HCT116 (cell line): ENCODE data around the gene CKM. TPM values are rescaled to one million over a fixed set of nuclear protein-coding genes. Genes with fewer than 3 reads are reported as not detected.

Experiments used
- ATAC-seq: fragments of 200-7000 bp; cut with Tn5 transposase; 2 replicates; pipeline ENCODE4 v1.9.1; 2020; ENCODE audit warnings: mild to moderate bottlenecking, moderate library complexity
- BruUV-seq: library from RNA; stranded (reverse); fragments of 400-500 nt; replicated peaks from 2 replicates; lab custom pipeline; 2021; lab: Mats Ljungman, UMichigan
- CTCF ChIA-PET: fragments of 300-600 bp; sonication (Branson Sonifier 250); formaldehyde crosslinking; loops from one replicate; lab custom pipeline; 2021; ENCODE audit warnings: antibody characterized with exemption; lab: Charles Lee
- POLR2A ChIA-PET: fragments of 300-600, 350-600 bp; sonication (Branson Sonifier 250); formaldehyde crosslinking; loops from one replicate; lab custom pipeline; 2021; ENCODE audit warnings: antibody characterized with exemption; lab: Charles Lee
- RAD21 ChIA-PET, 2 experiments: fragments of 300-600 bp; sonication (Branson Sonifier 250); formaldehyde crosslinking; loops; one replicate each; lab custom pipeline; 2023; ENCODE audit warnings: low total read pairs in 2 of 2; ENCODE audit not compliant: uncharacterized antibody in 2 of 2, unreplicated experiment in 2 of 2, low non-redundant PET in 1 of 2; lab: Charles Lee
- DNase-seq: peaks from one replicate; pipeline ENCODE4 v3.0.0-alpha.2; 2010; ENCODE audit warnings: low read depth, low spot score
- H2AFZ ChIP-seq: fragments of 200-600 bp; shearing (Covaris generic), sonication (generic); 2 replicates; pipeline ENCODE4 v1.6.1; 2017; ENCODE audit warnings: low read depth, mixed run types, mixed read lengths, antibody characterized with exemption, low read length; ENCODE audit not compliant: poor library complexity, severe bottlenecking
- H3K27ac ChIP-seq: 2 replicates; pipeline ENCODE4 v1.5.1; 2012; ENCODE audit warnings: low read depth, low read length
- H3K27me3 ChIP-seq: fragments of 200-600 bp; sonication (generic); 2 replicates; pipeline ENCODE4 v1.6.1; 2016; ENCODE audit warnings: mixed run types, low read length, mixed read lengths; ENCODE audit not compliant: insufficient read depth
- H3K36me3 ChIP-seq, 2 experiments: fragments of 200-500 bp in 1 of 2; fragments of 200-600 bp in 1 of 2; sonication (Bioruptor generic) in 1 of 2; sonication (generic) in 1 of 2; 2 replicates each; pipeline versions ENCODE4 v1.5.1 to v1.6.1; 2014 to 2016; ENCODE audit warnings: low read length in 2 of 2, inconsistent platforms in 1 of 2, mixed read lengths in 1 of 2, mixed run types in 1 of 2; ENCODE audit not compliant: insufficient read depth in 2 of 2, control insufficient read depth in 1 of 2
- H3K4me1 ChIP-seq, 2 experiments: fragments of 200-600 bp in 1 of 2; sonication (generic) in 1 of 2; 2 replicates each; pipeline versions ENCODE4 v1.5.1 to v1.6.1; 2012 to 2017; ENCODE audit warnings: low read length in 2 of 2, inconsistent platforms in 1 of 2, mild to moderate bottlenecking in 1 of 2, mixed read lengths in 1 of 2, mixed run types in 1 of 2, moderate library complexity in 1 of 2; ENCODE audit not compliant: insufficient read depth in 2 of 2, control insufficient read depth in 1 of 2
- H3K4me2 ChIP-seq: fragments of 200-600 bp; sonication (generic); 2 replicates; pipeline ENCODE4 v1.6.1; 2017; ENCODE audit warnings: mixed run types, low read length, mixed read lengths
- H3K4me3 ChIP-seq, 2 experiments: fragments of 200-600 bp in 1 of 2; sonication (generic) in 1 of 2; replicated peaks in 1 of 2; 2 replicates each; pipeline ENCODE4 v1.5.1; 2011 to 2016; ENCODE audit warnings: low read length in 2 of 2, control low read depth in 1 of 2, low read depth in 1 of 2, mild to moderate bottlenecking in 1 of 2, mixed read lengths in 1 of 2, mixed run types in 1 of 2
- H3K79me2 ChIP-seq: fragments of 200-600 bp; sonication (generic); 2 replicates; pipeline ENCODE4 v1.6.1; 2017; ENCODE audit warnings: mild to moderate bottlenecking, mixed run types, low read length, moderate library complexity, mixed read lengths; ENCODE audit not compliant: insufficient read depth
- H3K9ac ChIP-seq: fragments of 200-600 bp; sonication (generic); 2 replicates; pipeline ENCODE4 v1.6.1; 2016; ENCODE audit warnings: low read length, mixed read lengths
- H3K9me2 ChIP-seq: fragments of 200-600 bp; sonication (generic), shearing (Covaris generic); 2 replicates; pipeline ENCODE4 v1.6.1; 2017; ENCODE audit warnings: mixed run types, mild to moderate bottlenecking, moderate library complexity; ENCODE audit not compliant: insufficient read depth
- H3K9me3 ChIP-seq, 2 experiments: fragments of 200-500 bp in 1 of 2; fragments of 200-600 bp in 1 of 2; sonication (Bioruptor generic) in 1 of 2; sonication (generic) in 1 of 2; 2 replicates each; pipeline ENCODE4 v1.6.1; 2014 to 2017; ENCODE audit warnings: low read length in 2 of 2, mixed read lengths in 2 of 2, inconsistent platforms in 1 of 2, low read depth in 1 of 2, mild to moderate bottlenecking in 1 of 2, mixed run types in 1 of 2, moderate library complexity in 1 of 2; ENCODE audit not compliant: control insufficient read depth in 1 of 2, insufficient read depth in 1 of 2
- H4K20me1 ChIP-seq: fragments of 200-600 bp; sonication (generic), shearing (Covaris generic); 2 replicates; pipeline ENCODE4 v1.6.1; 2017; ENCODE audit warnings: mixed run types, mild to moderate bottlenecking, moderate library complexity; ENCODE audit not compliant: insufficient read depth
- CBX3 ChIP-seq: IDR thresholded peaks from 2 replicates; pipeline ENCODE4 v1.6.1; 2012; ENCODE audit warnings: low read depth
- CTCF ChIP-seq, 3 experiments: fragments of 200-600 bp in 1 of 3; sonication (generic) in 1 of 3; IDR thresholded peaks in 2 of 3; conservative IDR thresholded peaks in 1 of 3; 2 replicates each; pipeline ENCODE4 v1.5.1; 2012 to 2017; ENCODE audit warnings: low read depth in 2 of 3, low read length in 2 of 3, antibody characterized with exemption in 1 of 3, borderline replicate concordance in 1 of 3, control low read depth in 1 of 3, mild to moderate bottlenecking in 1 of 3, mixed read lengths in 1 of 3, mixed run types in 1 of 3, moderate library complexity in 1 of 3; ENCODE audit not compliant: insufficient read depth in 1 of 3
- EGR1 ChIP-seq: IDR thresholded peaks from 2 replicates; pipeline ENCODE4 v1.6.1; 2012; ENCODE audit warnings: low read depth
- EZH2phosphoT487 ChIP-seq: fragments of 200-600 bp; IDR thresholded peaks from 2 replicates; pipeline ENCODE4 v1.6.1; 2018; ENCODE audit warnings: antibody characterized with exemption, borderline replicate concordance
- JUND ChIP-seq: IDR thresholded peaks from 2 replicates; pipeline ENCODE4 v1.6.1; 2012
- POLR2A ChIP-seq: IDR thresholded peaks from 2 replicates; pipeline ENCODE4 v1.7.0; 2011; ENCODE audit warnings: borderline replicate concordance; ENCODE audit not compliant: insufficient read depth, insufficient read length; ENCODE audit errors: extremely low read depth
- POLR2AphosphoS5 ChIP-seq: IDR thresholded peaks from 2 replicates; pipeline ENCODE4 v1.6.1; 2011; ENCODE audit warnings: mild to moderate bottlenecking, low read depth, low read length, moderate library complexity
- RAD21 ChIP-seq: IDR thresholded peaks from 2 replicates; pipeline ENCODE4 v1.6.1; 2012; ENCODE audit warnings: low read depth, mild to moderate bottlenecking
- REST ChIP-seq: IDR thresholded peaks from 2 replicates; pipeline ENCODE4 v1.6.1; 2012; ENCODE audit warnings: low read depth
- SIN3A ChIP-seq: IDR thresholded peaks from 2 replicates; pipeline ENCODE4 v1.6.1; 2012; ENCODE audit warnings: low read depth
- SP1 ChIP-seq: IDR thresholded peaks from 2 replicates; pipeline ENCODE4 v1.6.1; 2012; ENCODE audit warnings: low read depth
- SRF ChIP-seq: IDR thresholded peaks from 2 replicates; pipeline ENCODE4 v1.6.1; 2012; ENCODE audit warnings: low read depth
- TCF7L2 ChIP-seq: IDR thresholded peaks from 2 replicates; pipeline ENCODE4 v1.7.0; 2011; ENCODE audit warnings: borderline replicate concordance, inconsistent platforms; ENCODE audit not compliant: insufficient read depth, insufficient read length; ENCODE audit errors: extremely low read depth
- ZFX ChIP-seq: fragments of 450-650 bp; IDR thresholded peaks from 2 replicates; pipeline ENCODE4 v1.6.1; 2017
- intact Hi-C: fragments of 100-400 bp; cut with micrococcal nuclease; formaldehyde crosslinking; loops from 2 replicates; pipeline ENCODE4 v1.10.0; 2022
- total RNA-seq: library from RNA; stranded (reverse); gene quantifications from one replicate; pipeline ENCODE4 v1.2.1, GENCODE V29; 2021; ENCODE audit not compliant: unreplicated experiment

The CKM gene
- total RNA-seq, 1 experiment from 2014 or later, result not detected

GRCh38 chr19:45290381-45290931 lies 32.2 kb downstream of the CKM start:
- no peak for DNase-seq
- Histone ChIP-seq H3K27me3 (no peaks in the 10 kb centered on the region), H3K9me3 (no peaks in the 10 kb centered on the region), H3K27ac (no peak overlapping the region), H2AFZ (no peak overlapping the region), H3K9ac (no peak overlapping the region), H3K4me1 (peaks cover 3 to 24% of the 10 kb centered on the region in 2 experiments; a peak in 3 of 4 replicates), H3K4me2 (no peak overlapping the region), H3K4me3 (no peak overlapping the region), H3K9me2 (no peaks in the 10 kb centered on the region), H4K20me1 (no peaks in the 10 kb centered on the region), H3K79me2 (no peaks in the 10 kb centered on the region), H3K36me3 (peaks cover 4 to 9% of the 10 kb centered on the region in 2 experiments; a peak in 2 of 4 replicates)
- TF ChIP-seq EGR1, result no peak
- TF ChIP-seq ZFX, result no peak
- TF ChIP-seq EZH2phosphoT487, result no peak
- TF ChIP-seq POLR2AphosphoS5, result no peak
- no peak for TF ChIP-seq SP1
- TF ChIP-seq SIN3A, result no peak
- TF ChIP-seq SRF, result no peak
- TF ChIP-seq CTCF (IDR thresholded peaks at IDR 0.05 in 2 of 3, conservative IDR thresholded peaks at IDR 0.05 in 1 of 3; ENCODE audit: borderline replicate concordance in 1 of 3, insufficient read depth in 1 of 3, low read depth in 2 of 3, low read length in 2 of 3), result no peak
- TF ChIP-seq TCF7L2, result no peak
- TF ChIP-seq RAD21, result no peak
- no peak for TF ChIP-seq JUND
- TF ChIP-seq REST, result no peak
- TF ChIP-seq POLR2A, result no peak
- TF ChIP-seq CBX3, result no peak
- no TSS peak for BruUV-seq
- RAD21 ChIA-PET, result no interaction called here
- CTCF ChIA-PET, result no interaction called here
- ATAC-seq, result no peak
- intact Hi-C loops, result no loop called here
- POLR2A ChIA-PET, result no interaction called here
